Esophagus (tissue), 2 donors: ENCODE measurements around the gene NPR3. TPM values are rescaled to one million over a fixed set of nuclear protein-coding genes. Genes with fewer than 3 reads are reported as not detected.

Experiments used
- H3K27ac ChIP-seq, 2 donors: one replicate each; pipeline ENCODE4 v1.5.1; 2013; ENCODE audit warnings: low read depth in 2 of 2, mild to moderate bottlenecking in 2 of 2, inconsistent platforms in 1 of 2, low read length in 1 of 2, moderate library complexity in 1 of 2
- H3K27me3 ChIP-seq, 2 donors: one replicate each; pipeline ENCODE4 v1.6.1; 2013; ENCODE audit warnings: low read length in 2 of 2, control low read depth in 1 of 2, mild to moderate bottlenecking in 1 of 2; ENCODE audit not compliant: insufficient read depth in 2 of 2, control insufficient read depth in 1 of 2
- H3K36me3 ChIP-seq, 2 donors: one replicate each; pipeline ENCODE4 v1.6.1; 2013; ENCODE audit warnings: low read length in 1 of 2; ENCODE audit not compliant: control insufficient read depth in 2 of 2, insufficient read depth in 2 of 2
- H3K4me1 ChIP-seq, 2 donors: one replicate each; pipeline ENCODE4 v1.6.1; 2013; ENCODE audit warnings: low read length in 1 of 2; ENCODE audit not compliant: control insufficient read depth in 2 of 2, insufficient read depth in 2 of 2
- H3K4me3 ChIP-seq, 2 donors: one replicate each; pipeline ENCODE4 v1.5.1; 2013; ENCODE audit warnings: low read length in 2 of 2, mild to moderate bottlenecking in 2 of 2, low read depth in 1 of 2, moderate library complexity in 1 of 2
- H3K9me3 ChIP-seq, 2 donors: one replicate each; pipeline ENCODE4 v1.6.1; 2013; ENCODE audit warnings: mild to moderate bottlenecking in 2 of 2, low read depth in 1 of 2, low read length in 1 of 2, moderate library complexity in 1 of 2; ENCODE audit not compliant: control insufficient read depth in 2 of 2, insufficient read depth in 1 of 2
- WGBS, 2 donors: extraction: QIAGEN DNeasy Blood & Tissue Kit; methylation state at CpG; one replicate each; pipeline ENCODE4 v1.1.7; 2013; 5-methylcytosine and 5-hydroxymethylcytosine counted together
- polyA plus RNA-seq, 2 donors: library from polyadenylated mRNA; stranded (reverse); fragments of 200-250 nt; gene quantifications; one replicate each; pipeline ENCODE4 v1.2.3, GENCODE V29; 2013
- donor health status: healthy with polysubstance abuse.
- donor health status: Bipolar disorder and iron deficiency.

The NPR3 gene
- polyA plus RNA-seq, result 1 to 10 TPM; 2.8 to 5.7 TPM

- Histone ChIP-seq H3K27me3 (no peaks in the 10 kb centered on the region), H3K27ac (peak within 1 kb of the TSS; percentile 65 to 79), H3K4me1 (peaks cover 6 to 11% of the 10 kb centered on the region in 2 donors), H3K36me3 (no peaks in the 10 kb centered on the region), H3K9me3 (no peaks in the 10 kb centered on the region), H3K4me3 (peak within 1 kb of the TSS; percentile 56 to 65)
- WGBS, 2 donors, result 1% methylated on average over 54 to 55 of the region's 55 CpGs
Observed at GRCh38 chr5:32710550-32711361, at the start of gene NPR3. TSS of gene NPR3 (plus strand) at chr5:32711321. CDS start at chr5:32711777, 456 bp downstream.

- Histone ChIP-seq H3K27me3 (no peaks in the 10 kb centered on the region), H3K4me3 (no peak overlapping the region), H3K9me3 (peaks cover 0 to 5% of the 10 kb centered on the region in 2 donors), H3K27ac (no peak overlapping the region), H3K36me3 (no peaks in the 10 kb centered on the region), H3K4me1 (no peaks in the 10 kb centered on the region)
- 50 to 61% methylated on average over 8 of the region's 8 CpGs for WGBS, 2 donors
Observed at GRCh38 chr5:32664523-32664922, 46.6 kb upstream of the NPR3 start.

- H3K4me1 ChIP-seq, result peaks cover 3 to 7% of the 10 kb centered on the region in 2 donors
- no peaks in the 10 kb centered on the region for H3K36me3 ChIP-seq
- no peak overlapping the region for H3K4me3 ChIP-seq
- H3K27ac ChIP-seq, result no peak overlapping the region
- 78 to 80% methylated on average over 11 of the region's 11 CpGs for WGBS, 2 donors
- peaks cover 0 to 2% of the 10 kb centered on the region in 2 donors for H3K9me3 ChIP-seq
- H3K27me3 ChIP-seq, result no peaks in the 10 kb centered on the region
Observed at GRCh38 chr5:32668552-32668951, 42.6 kb upstream of the NPR3 start.

- no peaks in the 10 kb centered on the region for H3K27me3 ChIP-seq
- H3K4me3 ChIP-seq, result no peak overlapping the region
- peaks cover 0 to 7% of the 10 kb centered on the region in 2 donors for H3K9me3 ChIP-seq
- H3K27ac ChIP-seq, result no peak overlapping the region
- peaks cover 4 to 7% of the 10 kb centered on the region in 2 donors for H3K4me1 ChIP-seq
- no peaks in the 10 kb centered on the region for H3K36me3 ChIP-seq
- 85 to 92% methylated on average over 12 of the region's 12 CpGs for WGBS, 2 donors
Observed at GRCh38 chr5:32673272-32673671, 37.8 kb upstream of the NPR3 start.

GRCh38 chr5:32677023-32677422 is 34.1 kb upstream of the NPR3 start:
- WGBS, 2 donors, result 71 to 80% methylated on average over 7 of the region's 7 CpGs
- H3K9me3 ChIP-seq, result peaks cover 0 to 7% of the 10 kb centered on the region in 2 donors
- no peaks in the 10 kb centered on the region for H3K36me3 ChIP-seq
- H3K4me3 ChIP-seq, result no peak overlapping the region
- peaks cover 4 to 9% of the 10 kb centered on the region in 2 donors for H3K4me1 ChIP-seq
- no peak overlapping the region for H3K27ac ChIP-seq
- H3K27me3 ChIP-seq, result no peaks in the 10 kb centered on the region

GRCh38 chr5:32678472-32678871 is 32.6 kb upstream of the NPR3 start:
- Histone ChIP-seq H3K4me3 (no peak overlapping the region), H3K36me3 (no peaks in the 10 kb centered on the region), H3K27ac (no peak overlapping the region), H3K27me3 (no peaks in the 10 kb centered on the region), H3K4me1 (peaks cover 1 to 3% of the 10 kb centered on the region in 2 donors), H3K9me3 (peaks cover 0 to 5% of the 10 kb centered on the region in 2 donors)
- 88 to 91% methylated on average over 11 of the region's 11 CpGs for WGBS, 2 donors

- no peak overlapping the region for H3K4me3 ChIP-seq
- H3K4me1 ChIP-seq, result peaks cover 0 to 2% of the 10 kb centered on the region in 2 donors
- H3K27me3 ChIP-seq, result no peaks in the 10 kb centered on the region
- WGBS, 2 donors, result 47 to 50% methylated on average over 1 of the region's 1 CpG
- H3K9me3 ChIP-seq, result peaks cover under 1 to 5% of the 10 kb centered on the region in 2 donors
- no peaks in the 10 kb centered on the region for H3K36me3 ChIP-seq
- no peak overlapping the region for H3K27ac ChIP-seq
Observed at GRCh38 chr5:32679218-32679617, 31.9 kb upstream of the NPR3 start.

- WGBS, 2 donors, result 72 to 77% methylated on average over 2 of the region's 2 CpGs
- Histone ChIP-seq H3K9me3 (peaks cover 4 to 9% of the 10 kb centered on the region in 2 donors), H3K4me3 (no peak overlapping the region), H3K4me1 (peaks cover 0 to 2% of the 10 kb centered on the region in 2 donors), H3K27me3 (no peaks in the 10 kb centered on the region), H3K36me3 (no peaks in the 10 kb centered on the region), H3K27ac (no peak overlapping the region)
Observed at GRCh38 chr5:32680183-32680582, 30.9 kb upstream of the NPR3 start.

GRCh38 chr5:32683125-32683524 is 28.0 kb upstream of the NPR3 start:
- Histone ChIP-seq H3K4me3 (no peak overlapping the region), H3K4me1 (peaks cover 0 to 3% of the 10 kb centered on the region in 2 donors), H3K27ac (no peak overlapping the region), H3K36me3 (no peaks in the 10 kb centered on the region), H3K27me3 (no peaks in the 10 kb centered on the region), H3K9me3 (peaks cover 4 to 5% of the 10 kb centered on the region in 2 donors)
- 16 to 20% methylated on average over 2 of the region's 2 CpGs for WGBS, 2 donors

- Histone ChIP-seq H3K27ac (no peak overlapping the region), H3K36me3 (no peaks in the 10 kb centered on the region), H3K9me3 (peaks cover 4 to 5% of the 10 kb centered on the region in 2 donors), H3K4me3 (no peak overlapping the region), H3K27me3 (no peaks in the 10 kb centered on the region), H3K4me1 (peaks cover 0 to 2% of the 10 kb centered on the region in 2 donors)
- 96 to 99% methylated on average over 1 of the region's 1 CpG for WGBS, 2 donors
Observed at GRCh38 chr5:32684260-32684659, 26.9 kb upstream of the NPR3 start.
